ENCODE results near the gene AMOTL2. TPM values are rescaled to one million over a fixed set of nuclear protein-coding genes. Genes with fewer than 3 reads are reported as not detected.

Gene AMOTL2
- total RNA-seq, 1 donor from 2014 or later = not detected

GRCh38 chr3:134372396-134373270 is 1.6 kb downstream of the AMOTL2 start:
- DNase-seq (no peak), ATAC-seq (ENCODE audit: low read depth) (no peak)
- Mint-ChIP-seq H3K4me1 (peaks cover 11% of the 10 kb centered on the region), H3K9me3 (no peaks in the 10 kb centered on the region), H3K27me3 (peaks cover 43% of the 10 kb centered on the region), H3K27ac (no peak overlapping the region), H3K36me3 (ENCODE audit: low read depth) (no peaks in the 10 kb centered on the region), H3K4me3 (no peak overlapping the region)
- ChIA-PET CTCF (no interaction called here), POLR2A (no interaction called here)
- TF ChIP-seq, protein P1, sequence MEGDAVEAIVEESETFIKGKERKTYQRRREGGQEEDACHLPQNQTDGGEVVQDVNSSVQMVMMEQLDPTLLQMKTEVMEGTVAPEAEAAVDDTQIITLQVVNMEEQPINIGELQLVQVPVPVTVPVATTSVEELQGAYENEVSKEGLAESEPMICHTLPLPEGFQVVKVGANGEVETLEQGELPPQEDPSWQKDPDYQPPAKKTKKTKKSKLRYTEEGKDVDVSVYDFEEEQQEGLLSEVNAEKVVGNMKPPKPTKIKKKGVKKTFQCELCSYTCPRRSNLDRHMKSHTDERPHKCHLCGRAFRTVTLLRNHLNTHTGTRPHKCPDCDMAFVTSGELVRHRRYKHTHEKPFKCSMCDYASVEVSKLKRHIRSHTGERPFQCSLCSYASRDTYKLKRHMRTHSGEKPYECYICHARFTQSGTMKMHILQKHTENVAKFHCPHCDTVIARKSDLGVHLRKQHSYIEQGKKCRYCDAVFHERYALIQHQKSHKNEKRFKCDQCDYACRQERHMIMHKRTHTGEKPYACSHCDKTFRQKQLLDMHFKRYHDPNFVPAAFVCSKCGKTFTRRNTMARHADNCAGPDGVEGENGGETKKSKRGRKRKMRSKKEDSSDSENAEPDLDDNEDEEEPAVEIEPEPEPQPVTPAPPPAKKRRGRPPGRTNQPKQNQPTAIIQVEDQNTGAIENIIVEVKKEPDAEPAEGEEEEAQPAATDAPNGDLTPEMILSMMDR (IDR thresholded peaks at IDR 0.05) = no peak
- intact Hi-C loops (cut with micrococcal nuclease) = no loop called here

GRCh38 chr3:134371542-134372324 is 2.5 kb downstream of the AMOTL2 start:
- H3K4me3 Mint-ChIP-seq = no peak overlapping the region
- peaks cover 11% of the 10 kb centered on the region for H3K4me1 Mint-ChIP-seq
- H3K27me3 Mint-ChIP-seq = peaks cover 40% of the 10 kb centered on the region
- ChIA-PET POLR2A (no interaction called here), CTCF (no interaction called here)
- H3K27ac Mint-ChIP-seq = no peak overlapping the region
- no peaks in the 10 kb centered on the region for H3K9me3 Mint-ChIP-seq
- intact Hi-C loops (cut with micrococcal nuclease) = no loop called here
- ATAC-seq (ENCODE audit: low read depth) (no peak), DNase-seq (no peak)
- no peaks in the 10 kb centered on the region for H3K36me3 Mint-ChIP-seq (ENCODE audit: low read depth)
- TF ChIP-seq, protein P1 (IDR thresholded peaks at IDR 0.05) = no peak

DNA sequence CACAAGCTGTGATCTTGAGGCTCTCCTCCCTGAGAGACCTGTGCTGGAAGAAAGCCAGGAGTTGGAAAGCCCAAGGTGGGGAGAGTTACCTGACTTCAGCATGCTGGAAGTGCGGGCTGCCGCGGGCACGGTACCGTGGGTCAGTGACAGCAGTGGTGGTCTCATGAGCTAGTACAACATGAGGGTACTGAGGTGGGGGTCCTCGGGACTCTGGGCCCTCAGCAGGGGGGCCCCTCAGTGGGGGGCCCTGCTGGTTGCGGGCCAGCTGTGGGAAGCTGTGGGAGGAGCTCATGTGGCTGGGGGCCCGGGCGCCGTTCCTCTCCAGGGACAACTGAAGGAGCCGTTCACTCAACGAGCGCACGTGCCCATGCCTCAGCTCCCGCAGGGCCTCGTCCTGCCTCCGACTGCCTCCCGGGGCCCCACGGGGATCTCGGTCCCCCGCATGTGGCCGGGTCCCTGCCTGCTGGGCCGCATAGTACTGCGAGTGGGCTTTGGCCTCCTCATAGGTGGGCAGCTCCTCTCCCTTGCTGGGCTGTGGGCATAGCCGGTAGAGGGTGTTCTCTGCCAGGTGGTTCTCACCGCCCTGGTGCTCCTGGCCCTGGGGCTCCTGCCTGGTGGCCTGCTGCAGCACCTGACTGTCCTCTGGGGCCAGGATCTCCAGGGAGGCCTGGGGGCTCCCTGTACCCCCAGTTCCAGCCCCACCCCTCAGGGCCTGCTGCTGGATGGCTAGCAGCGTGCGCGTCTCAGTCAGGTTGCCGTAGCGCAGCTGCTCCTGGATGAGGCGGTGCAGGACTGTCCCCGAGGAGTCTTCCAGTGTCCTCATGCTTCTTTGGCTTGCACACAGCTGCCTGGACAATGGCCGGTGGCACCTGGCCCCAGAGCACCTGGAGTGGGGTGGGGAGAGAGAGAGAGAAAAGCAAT is 3.4 kb downstream of the AMOTL2 start:
- no peak for ATAC-seq (ENCODE audit: low read depth)
- H3K27me3 Mint-ChIP-seq = peaks cover 31% of the 10 kb centered on the region
- TF ChIP-seq, protein P1 (IDR thresholded peaks at IDR 0.05) = no peak
- ChIA-PET CTCF (no interaction called here), POLR2A (no interaction called here)
- H3K36me3 Mint-ChIP-seq (ENCODE audit: low read depth) = no peaks in the 10 kb centered on the region
- DNase-seq = no peak
- H3K4me3 Mint-ChIP-seq = no peak overlapping the region
- no peak overlapping the region for H3K27ac Mint-ChIP-seq
- peaks cover 11% of the 10 kb centered on the region for H3K4me1 Mint-ChIP-seq
- no peaks in the 10 kb centered on the region for H3K9me3 Mint-ChIP-seq
- intact Hi-C loops (cut with micrococcal nuclease) = no loop called here

DNA sequence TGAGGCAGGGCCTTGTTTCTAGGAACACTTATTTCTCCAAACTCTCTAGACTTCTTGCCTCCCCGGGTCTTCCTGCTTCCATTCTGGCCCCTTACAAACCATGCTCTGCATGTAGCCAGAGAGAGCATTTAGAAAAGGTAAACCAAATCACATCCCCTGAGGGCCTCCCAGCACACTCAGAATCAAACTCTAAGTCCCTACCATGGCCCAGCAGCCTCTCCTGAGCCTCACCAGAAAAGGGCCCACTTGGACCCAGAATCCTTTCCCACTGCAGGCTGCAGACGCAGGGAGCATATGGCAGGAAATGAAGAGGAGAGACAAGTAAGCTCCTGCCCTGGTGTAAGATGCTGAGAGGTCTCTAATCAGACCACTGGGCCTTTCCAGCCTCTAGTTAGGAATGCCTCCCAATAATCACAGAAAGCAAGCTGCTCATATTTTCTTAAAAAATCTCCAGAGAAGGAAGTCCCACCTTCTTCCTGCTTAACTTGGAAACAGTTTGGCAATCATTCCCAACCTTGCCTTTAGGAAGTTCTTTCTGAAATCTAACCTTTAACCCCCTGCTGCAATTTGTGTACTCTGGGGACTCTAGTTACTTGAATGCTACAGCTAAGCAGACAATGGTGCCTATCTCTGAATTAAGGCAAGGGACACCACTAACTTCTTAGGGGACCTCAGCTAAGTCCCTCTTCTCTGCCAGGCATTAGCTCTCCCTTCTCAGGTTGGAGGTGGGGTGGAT is 4.2 kb downstream of the AMOTL2 start:
- CTCF ChIA-PET = no interaction called here
- DNase-seq (no peak), ATAC-seq (ENCODE audit: low read depth) (no peak)
- H3K4me1 Mint-ChIP-seq = peaks cover 6% of the 10 kb centered on the region
- H3K27me3 Mint-ChIP-seq = peaks cover 29% of the 10 kb centered on the region
- TF ChIP-seq, protein P1 (IDR thresholded peaks at IDR 0.05) = no peak
- no peak overlapping the region for H3K4me3 Mint-ChIP-seq
- POLR2A ChIA-PET = no interaction called here
- no peaks in the 10 kb centered on the region for H3K9me3 Mint-ChIP-seq
- no peaks in the 10 kb centered on the region for H3K36me3 Mint-ChIP-seq (ENCODE audit: low read depth)
- intact Hi-C loops (cut with micrococcal nuclease) = no loop called here
- no peak overlapping the region for H3K27ac Mint-ChIP-seq
